Glutamatergic neuron (in vitro differentiated cells): ENCODE results near the gene SLC12A3. TPM values are rescaled to one million over a fixed set of nuclear protein-coding genes. Genes with fewer than 3 reads are reported as not detected.

Experiments
- DNase-seq: peaks from one replicate; pipeline ENCODE4 v3.0.0; 2022
- H3K27ac Mint-ChIP-seq: one replicate; pipeline ENCODE4 v1.8.0; 2020; ENCODE audit warnings: mild to moderate bottlenecking, mixed read lengths, inconsistent platforms; ENCODE audit not compliant: unreplicated experiment
- H3K27me3 Mint-ChIP-seq: one replicate; pipeline ENCODE4 v1.8.0; 2020; ENCODE audit warnings: mild to moderate bottlenecking, moderate library complexity, mixed read lengths, inconsistent platforms; ENCODE audit not compliant: unreplicated experiment
- H3K36me3 Mint-ChIP-seq: one replicate; pipeline ENCODE4 v1.8.0; 2020; ENCODE audit warnings: mild to moderate bottlenecking, mixed read lengths, inconsistent platforms; ENCODE audit not compliant: unreplicated experiment
- H3K4me1 Mint-ChIP-seq: one replicate; pipeline ENCODE4 v1.8.0; 2020; ENCODE audit warnings: mild to moderate bottlenecking, low read depth, mixed read lengths, inconsistent platforms; ENCODE audit not compliant: unreplicated experiment
- H3K4me3 Mint-ChIP-seq: one replicate; pipeline ENCODE4 v1.8.0; 2020; ENCODE audit warnings: mild to moderate bottlenecking, mixed read lengths, inconsistent platforms; ENCODE audit not compliant: unreplicated experiment
- H3K9me3 Mint-ChIP-seq: one replicate; pipeline ENCODE4 v1.8.0; 2020; ENCODE audit warnings: mild to moderate bottlenecking, moderate library complexity, mixed read lengths, inconsistent platforms; ENCODE audit not compliant: unreplicated experiment
- total RNA-seq: library from RNA; stranded (reverse); fragmentation: NEBNext Ultra II Directional; extraction: Animal tissue kit (Norgen Biotek cat#: 25700); gene quantifications from one replicate; pipeline ENCODE4 v1.2.1, GENCODE V29; 2021; ENCODE audit not compliant: unreplicated experiment
- TF ChIP-seq, protein P1 (sequence below): fragments of 200-600 bp; sonication (generic); IDR thresholded peaks from one replicate; pipeline ENCODE4 v1.5.0; 2021; ENCODE audit not compliant: partially characterized antibody, unreplicated experiment

The SLC12A3 gene
- total RNA-seq, 1 donor from 2014 or later: not detected

- H3K4me1 Mint-ChIP-seq: no peaks in the 10 kb centered on the region
- H3K27ac Mint-ChIP-seq: no peak overlapping the region
- TF ChIP-seq, protein P1, sequence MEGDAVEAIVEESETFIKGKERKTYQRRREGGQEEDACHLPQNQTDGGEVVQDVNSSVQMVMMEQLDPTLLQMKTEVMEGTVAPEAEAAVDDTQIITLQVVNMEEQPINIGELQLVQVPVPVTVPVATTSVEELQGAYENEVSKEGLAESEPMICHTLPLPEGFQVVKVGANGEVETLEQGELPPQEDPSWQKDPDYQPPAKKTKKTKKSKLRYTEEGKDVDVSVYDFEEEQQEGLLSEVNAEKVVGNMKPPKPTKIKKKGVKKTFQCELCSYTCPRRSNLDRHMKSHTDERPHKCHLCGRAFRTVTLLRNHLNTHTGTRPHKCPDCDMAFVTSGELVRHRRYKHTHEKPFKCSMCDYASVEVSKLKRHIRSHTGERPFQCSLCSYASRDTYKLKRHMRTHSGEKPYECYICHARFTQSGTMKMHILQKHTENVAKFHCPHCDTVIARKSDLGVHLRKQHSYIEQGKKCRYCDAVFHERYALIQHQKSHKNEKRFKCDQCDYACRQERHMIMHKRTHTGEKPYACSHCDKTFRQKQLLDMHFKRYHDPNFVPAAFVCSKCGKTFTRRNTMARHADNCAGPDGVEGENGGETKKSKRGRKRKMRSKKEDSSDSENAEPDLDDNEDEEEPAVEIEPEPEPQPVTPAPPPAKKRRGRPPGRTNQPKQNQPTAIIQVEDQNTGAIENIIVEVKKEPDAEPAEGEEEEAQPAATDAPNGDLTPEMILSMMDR: no peak
- H3K36me3 Mint-ChIP-seq: peaks cover 4% of the 10 kb centered on the region
- no peak overlapping the region for H3K4me3 Mint-ChIP-seq
- no peak for DNase-seq
- no peaks in the 10 kb centered on the region for H3K9me3 Mint-ChIP-seq
- H3K27me3 Mint-ChIP-seq: no peaks in the 10 kb centered on the region
Measured at GRCh38 chr16:56944954-56945839, 80.2 kb downstream of the SLC12A3 start.

DNA sequence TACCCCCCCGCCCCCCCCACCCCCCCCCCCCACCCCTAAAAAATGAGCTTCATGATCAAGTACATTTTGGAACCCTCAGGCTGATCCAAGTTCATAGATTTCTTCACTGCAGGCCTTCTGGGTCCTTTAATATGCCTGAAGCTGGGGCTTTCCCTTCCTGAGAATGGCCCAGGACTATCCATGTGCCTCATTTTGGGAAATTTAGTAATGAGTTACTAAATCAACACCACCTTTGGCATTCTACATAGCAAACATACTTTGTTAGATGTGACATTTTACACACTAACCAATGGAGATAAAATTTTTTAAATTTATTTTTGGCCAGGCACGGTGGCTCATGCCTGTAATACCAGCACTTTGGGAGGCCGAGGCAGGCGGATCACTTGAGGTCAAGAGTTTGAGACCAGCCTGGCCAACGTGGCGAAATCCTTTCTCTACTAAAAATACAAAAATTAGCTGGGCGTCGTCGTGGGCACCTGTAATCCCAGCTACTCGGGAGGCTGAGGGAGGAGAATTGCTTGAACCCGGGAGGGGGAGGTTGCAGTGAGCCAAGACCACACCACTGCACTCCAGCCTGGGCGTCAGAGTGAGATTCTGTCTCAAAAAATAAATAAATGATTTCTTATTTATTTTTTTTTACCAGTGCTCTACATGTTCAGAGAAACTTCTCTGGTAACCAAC lies 81.0 kb downstream of the SLC12A3 start:
- TF ChIP-seq, protein P1: no peak

GRCh38 chr16:56946767-56947603 lies 82.0 kb downstream of the SLC12A3 start:
- peaks cover 6% of the 10 kb centered on the region for H3K9me3 Mint-ChIP-seq
- H3K36me3 Mint-ChIP-seq: peaks cover 4% of the 10 kb centered on the region
- TF ChIP-seq, protein P1: no peak
- no peak overlapping the region for H3K4me3 Mint-ChIP-seq
- H3K27me3 Mint-ChIP-seq: peaks cover 4% of the 10 kb centered on the region
- H3K27ac Mint-ChIP-seq: no peak overlapping the region
- no peak for DNase-seq
- no peaks in the 10 kb centered on the region for H3K4me1 Mint-ChIP-seq

More for the DNA sequence above, 81.0 kb downstream of the SLC12A3 start:
- no peak for DNase-seq
- Mint-ChIP-seq H3K4me1 (no peaks in the 10 kb centered on the region), H3K27ac (no peak overlapping the region), H3K36me3 (peaks cover 4% of the 10 kb centered on the region), H3K27me3 (peaks cover 4% of the 10 kb centered on the region), H3K9me3 (peaks cover 4% of the 10 kb centered on the region), H3K4me3 (no peak overlapping the region)

- H3K36me3 Mint-ChIP-seq: peaks cover 4% of the 10 kb centered on the region
- H3K4me3 Mint-ChIP-seq: no peak overlapping the region
- H3K4me1 Mint-ChIP-seq: no peaks in the 10 kb centered on the region
- H3K9me3 Mint-ChIP-seq: peaks cover 7% of the 10 kb centered on the region
- TF ChIP-seq, protein P1: no peak
- no peak for DNase-seq
- H3K27me3 Mint-ChIP-seq: peaks cover 4% of the 10 kb centered on the region
- H3K27ac Mint-ChIP-seq: no peak overlapping the region
Measured at GRCh38 chr16:56947604-56947995, 82.6 kb downstream of the SLC12A3 start.
